Measurements from ENCODE around the gene HJURP.

HJURP gene

DNA sequence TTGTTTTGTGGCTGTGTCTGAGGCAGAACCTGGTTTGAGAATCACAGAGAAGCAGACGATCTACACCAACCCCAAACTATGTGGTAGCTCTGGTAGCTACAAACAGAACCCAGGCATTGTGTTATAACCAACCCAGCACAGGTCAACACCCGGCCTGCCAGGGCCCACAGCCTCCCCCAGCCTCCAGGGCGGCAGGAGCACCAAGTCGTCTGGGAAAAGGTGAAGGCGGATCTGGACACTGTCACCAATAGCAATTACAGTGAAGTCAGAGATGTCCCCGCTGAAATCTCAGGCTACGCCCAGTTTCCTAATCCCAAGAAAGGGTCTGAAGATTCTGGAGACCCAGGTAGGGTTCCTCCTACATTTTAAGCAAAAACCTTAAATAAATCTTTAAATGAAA is 3.6 kb downstream of the HJURP start:
- H3K4me3 ChIP-seq (ENCODE audit: severe bottlenecking): no peak overlapping the region
- no peaks in the 10 kb centered on the region for H3K27me3 ChIP-seq (ENCODE audit: insufficient read depth, poor library complexity, severe bottlenecking)
- peaks cover 79% of the 10 kb centered on the region for H3K36me3 ChIP-seq (ENCODE audit: low read depth)
- H3K4me1 ChIP-seq (ENCODE audit: insufficient read depth, poor library complexity, severe bottlenecking): peaks cover 15% of the 10 kb centered on the region
- TF ChIP-seq, protein P1, sequence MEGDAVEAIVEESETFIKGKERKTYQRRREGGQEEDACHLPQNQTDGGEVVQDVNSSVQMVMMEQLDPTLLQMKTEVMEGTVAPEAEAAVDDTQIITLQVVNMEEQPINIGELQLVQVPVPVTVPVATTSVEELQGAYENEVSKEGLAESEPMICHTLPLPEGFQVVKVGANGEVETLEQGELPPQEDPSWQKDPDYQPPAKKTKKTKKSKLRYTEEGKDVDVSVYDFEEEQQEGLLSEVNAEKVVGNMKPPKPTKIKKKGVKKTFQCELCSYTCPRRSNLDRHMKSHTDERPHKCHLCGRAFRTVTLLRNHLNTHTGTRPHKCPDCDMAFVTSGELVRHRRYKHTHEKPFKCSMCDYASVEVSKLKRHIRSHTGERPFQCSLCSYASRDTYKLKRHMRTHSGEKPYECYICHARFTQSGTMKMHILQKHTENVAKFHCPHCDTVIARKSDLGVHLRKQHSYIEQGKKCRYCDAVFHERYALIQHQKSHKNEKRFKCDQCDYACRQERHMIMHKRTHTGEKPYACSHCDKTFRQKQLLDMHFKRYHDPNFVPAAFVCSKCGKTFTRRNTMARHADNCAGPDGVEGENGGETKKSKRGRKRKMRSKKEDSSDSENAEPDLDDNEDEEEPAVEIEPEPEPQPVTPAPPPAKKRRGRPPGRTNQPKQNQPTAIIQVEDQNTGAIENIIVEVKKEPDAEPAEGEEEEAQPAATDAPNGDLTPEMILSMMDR (IDR thresholded peaks at IDR 0.05; ENCODE audit: poor library complexity, severe bottlenecking): no peak
- DNase-seq (ENCODE audit: low spot score) (no peak), ATAC-seq (ENCODE audit: low read depth) (no peak)
- no peaks in the 10 kb centered on the region for H3K9me3 ChIP-seq (ENCODE audit: severe bottlenecking)
- H3K27ac ChIP-seq (ENCODE audit: poor library complexity, severe bottlenecking): no peak overlapping the region

- ATAC-seq (ENCODE audit: low read depth): no peak
- H3K36me3 ChIP-seq (ENCODE audit: low read depth): peaks cover 89% of the 10 kb centered on the region
Measured at GRCh38 chr2:233849607-233850271, 4.6 kb downstream of the HJURP start.

DNA sequence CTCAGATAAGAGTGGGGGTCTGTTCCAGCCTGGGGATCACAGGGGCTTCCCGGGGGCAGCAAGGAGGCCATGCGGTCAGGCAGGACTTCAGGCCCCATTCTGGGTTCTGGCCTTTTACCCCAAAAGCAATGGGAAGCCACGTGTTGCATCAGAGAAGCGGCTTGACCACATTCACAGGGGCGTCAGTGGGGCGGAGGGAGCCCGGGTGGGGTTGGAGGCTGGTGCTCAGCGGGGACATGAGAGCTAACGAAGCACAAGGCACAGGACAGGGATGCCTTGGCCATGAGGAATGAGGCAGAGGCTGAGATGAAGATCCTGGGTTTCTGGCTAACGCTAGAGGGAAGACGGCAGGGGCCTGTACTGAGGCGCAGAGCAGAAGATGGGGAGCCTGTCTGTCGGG is 6.1 kb downstream of the HJURP start:
- no peak for ATAC-seq (ENCODE audit: low read depth)
- TF ChIP-seq, protein P1 (IDR thresholded peaks at IDR 0.05; ENCODE audit: poor library complexity, severe bottlenecking): no peak
- H3K9me3 ChIP-seq (ENCODE audit: severe bottlenecking): no peaks in the 10 kb centered on the region
- H3K4me1 ChIP-seq (ENCODE audit: insufficient read depth, poor library complexity, severe bottlenecking): peaks cover 15% of the 10 kb centered on the region
- H3K27ac ChIP-seq (ENCODE audit: poor library complexity, severe bottlenecking): no peak overlapping the region
- no peak overlapping the region for H3K4me3 ChIP-seq (ENCODE audit: severe bottlenecking)
- no peaks in the 10 kb centered on the region for H3K27me3 ChIP-seq (ENCODE audit: insufficient read depth, poor library complexity, severe bottlenecking)
- H3K36me3 ChIP-seq (ENCODE audit: low read depth): peaks cover 100% of the 10 kb centered on the region
- no peak for DNase-seq (ENCODE audit: low spot score)

More at GRCh38 chr2:233849607-233850271, 4.6 kb downstream of the HJURP start:
- no peak for DNase-seq (ENCODE audit: low spot score)
- Histone ChIP-seq H3K4me3 (ENCODE audit: severe bottlenecking) (no peak overlapping the region), H3K9me3 (ENCODE audit: severe bottlenecking) (no peaks in the 10 kb centered on the region), H3K4me1 (ENCODE audit: insufficient read depth, poor library complexity, severe bottlenecking) (peaks cover 15% of the 10 kb centered on the region), H3K27me3 (ENCODE audit: insufficient read depth, poor library complexity, severe bottlenecking) (no peaks in the 10 kb centered on the region), H3K27ac (ENCODE audit: poor library complexity, severe bottlenecking) (no peak overlapping the region)
- TF ChIP-seq, protein P1 (IDR thresholded peaks at IDR 0.05; ENCODE audit: poor library complexity, severe bottlenecking): no peak

DNA sequence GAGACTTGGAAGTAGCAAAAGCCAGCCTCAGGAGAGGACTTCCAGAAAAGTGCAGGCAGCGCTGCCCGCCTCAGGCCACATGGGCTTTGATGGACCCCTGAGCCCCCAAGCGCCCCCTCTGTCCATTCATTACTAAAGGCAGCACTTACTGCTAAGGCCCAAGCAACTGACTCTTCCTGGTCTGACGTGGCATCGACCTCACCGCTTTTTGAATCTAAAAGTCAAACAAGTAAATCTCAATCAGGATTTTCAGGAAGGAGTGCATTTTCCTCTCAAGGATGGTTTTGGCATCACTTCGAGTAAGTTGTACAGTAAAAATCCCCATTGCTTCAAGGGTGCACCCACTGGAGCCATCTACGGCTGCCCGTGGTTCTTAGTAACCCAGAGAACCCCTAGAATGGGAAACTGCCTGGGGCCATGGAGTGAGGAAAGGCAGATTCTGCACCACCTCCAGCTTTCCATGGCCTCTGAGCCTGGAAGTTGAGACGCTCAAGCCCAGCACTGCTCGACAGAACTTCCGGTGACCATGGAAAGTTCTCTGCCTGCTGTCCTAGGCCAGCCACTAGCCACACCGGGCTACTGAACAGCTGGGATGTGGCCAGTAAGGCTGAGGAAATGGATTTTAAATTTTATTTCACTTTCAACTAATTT is 7.0 kb downstream of the HJURP start:
- no peaks in the 10 kb centered on the region for H3K27me3 ChIP-seq (ENCODE audit: insufficient read depth, poor library complexity, severe bottlenecking)
- TF ChIP-seq, protein P1 (IDR thresholded peaks at IDR 0.05; ENCODE audit: poor library complexity, severe bottlenecking): no peak
- no peak overlapping the region for H3K4me3 ChIP-seq (ENCODE audit: severe bottlenecking)
- H3K4me1 ChIP-seq (ENCODE audit: insufficient read depth, poor library complexity, severe bottlenecking): peaks cover 8% of the 10 kb centered on the region
- no peak overlapping the region for H3K27ac ChIP-seq (ENCODE audit: poor library complexity, severe bottlenecking)
- no peak for DNase-seq (ENCODE audit: low spot score)
- ATAC-seq (ENCODE audit: low read depth): no peak
- H3K9me3 ChIP-seq (ENCODE audit: severe bottlenecking): no peaks in the 10 kb centered on the region
- peaks cover 100% of the 10 kb centered on the region for H3K36me3 ChIP-seq (ENCODE audit: low read depth)
